Measurements from ENCODE around the gene RPL27.
A peak's percentile ranks its signal among the peaks of the same experiment; 100 is the strongest.

The RPL27 gene

DNA sequence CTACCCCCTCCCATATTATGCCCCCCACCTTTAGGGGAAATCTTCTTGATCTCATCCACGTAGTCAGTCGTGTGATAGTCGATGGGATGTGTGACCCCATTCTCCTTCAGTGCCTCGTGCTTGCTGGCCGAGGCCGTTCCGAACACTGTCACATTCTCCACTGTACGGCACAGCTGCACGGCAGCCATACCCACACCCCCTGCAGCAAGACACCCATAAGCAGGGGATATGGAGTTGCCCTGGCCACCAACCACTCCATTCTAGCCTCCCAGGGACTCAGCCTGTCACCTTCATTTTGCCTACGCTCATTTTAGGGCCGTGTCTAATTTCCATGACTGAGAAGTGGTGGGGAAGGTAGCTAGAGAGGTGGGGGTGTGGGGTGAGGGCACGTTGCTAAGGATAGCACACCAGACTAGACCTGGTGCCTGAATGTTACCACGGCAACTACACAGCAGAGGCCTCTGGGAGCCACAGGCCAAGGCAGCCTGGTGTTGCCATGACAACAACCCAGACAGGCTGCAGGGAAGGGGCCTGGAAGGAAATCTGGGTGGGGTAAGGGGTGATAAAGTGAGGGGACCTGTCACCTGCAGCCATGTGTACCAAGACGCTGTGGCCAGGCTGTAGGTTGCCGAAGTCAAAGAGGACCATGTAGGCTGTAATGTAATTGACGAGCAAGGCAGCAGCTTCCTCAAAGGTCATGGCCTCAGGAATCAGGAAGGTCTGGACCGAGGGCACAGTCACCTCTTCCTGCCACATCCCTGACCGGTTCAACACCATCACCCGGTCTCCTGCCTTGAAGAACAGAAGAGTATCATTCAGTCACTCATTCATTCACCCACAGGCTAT, 20.0 kb downstream of the RPL27 start:
- Histone ChIP-seq H3K27me3 (ENCODE audit: insufficient read depth, low read length) (no peaks in the 10 kb centered on the region), H3K4ac (ENCODE audit: low read depth, low read length) (no peak overlapping the region), H3K4me3 (ENCODE audit: low read depth, low read length) (peak overlapping the region; percentile 25), H4K91ac (ENCODE audit: low read depth, low read length) (no peak overlapping the region), H4K12ac (ENCODE audit: low read depth, low read length) (no peak overlapping the region), H3K18ac (ENCODE audit: low read length) (no peak overlapping the region), H2AK5ac (ENCODE audit: low read length) (no peak overlapping the region), H3K79me1 (ENCODE audit: low read length) (peaks cover 13% of the 10 kb centered on the region), H3K9ac (ENCODE audit: low read length) (peak overlapping the region; percentile 45), H3K36me3 (ENCODE audit: control insufficient read depth in 1 of 2, insufficient read depth in 2 of 2, low read length in 2 of 2) (peaks cover 43 to 45% of the 10 kb centered on the region in 2 experiments), H2BK12ac (ENCODE audit: low read length) (no peak overlapping the region), H4K8ac (ENCODE audit: low read depth, low read length) (no peak overlapping the region), H3K14ac (ENCODE audit: low read length) (no peak overlapping the region), H3K9me3 (ENCODE audit: insufficient read depth, low read depth, low read length) (peaks cover 5% of the 10 kb centered on the region), H2AFZ (ENCODE audit: insufficient read depth, low read length, poor library complexity) (no peak overlapping the region), H3K27ac (ENCODE audit: low read depth, low read length) (no peak overlapping the region), H3K79me2 (ENCODE audit: control insufficient read depth, insufficient read depth, low read length, poor library complexity) (peaks cover 11% of the 10 kb centered on the region), H3K4me1 (ENCODE audit: control insufficient read depth in 1 of 2, insufficient read depth in 2 of 2, low read length in 2 of 2) (peaks cover 14 to 20% of the 10 kb centered on the region in 2 experiments), H2BK120ac (ENCODE audit: insufficient read depth, low read length, poor library complexity) (no peak overlapping the region), H3K23ac (ENCODE audit: low read length) (no peak overlapping the region), H2BK5ac (ENCODE audit: low read depth, low read length, poor library complexity) (no peak overlapping the region), H3K4me2 (ENCODE audit: low read length) (no peak overlapping the region)
- WGBS (ENCODE audit: extremely low coverage, insufficient coverage, insufficient read length), result no CpG with 5 or more reads among the region's 19 CpGs
- no peak for DNase-seq

DNA sequence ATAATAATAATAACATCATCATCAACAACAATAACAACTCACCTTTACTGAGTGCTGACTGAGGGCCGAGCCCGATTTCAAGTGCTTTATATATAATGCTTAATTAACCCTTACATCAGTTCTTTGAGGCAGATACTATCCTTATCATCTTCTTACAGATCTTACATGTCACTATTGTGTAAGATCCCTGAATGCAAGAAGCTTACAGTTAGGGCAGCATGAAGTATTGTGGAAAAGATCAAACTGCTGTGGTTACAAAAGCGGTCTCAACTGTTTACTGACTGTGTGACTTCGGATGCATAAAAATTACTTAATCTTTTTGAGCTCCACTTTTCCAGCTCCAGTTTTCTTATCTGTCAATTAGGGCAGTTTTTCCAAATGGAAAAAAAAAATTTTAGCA, 20.7 kb downstream of the RPL27 start:
- Histone ChIP-seq H3K4me2 (ENCODE audit: low read length) (no peak overlapping the region), H3K36me3 (ENCODE audit: control insufficient read depth in 1 of 2, insufficient read depth in 2 of 2, low read length in 2 of 2) (peaks cover 39 to 45% of the 10 kb centered on the region in 2 experiments), H3K23ac (ENCODE audit: low read length) (no peak overlapping the region), H2AK5ac (ENCODE audit: low read length) (no peak overlapping the region), H3K4me3 (ENCODE audit: low read depth, low read length) (no peak overlapping the region), H2BK120ac (ENCODE audit: insufficient read depth, low read length, poor library complexity) (no peak overlapping the region), H2BK12ac (ENCODE audit: low read length) (no peak overlapping the region), H3K27me3 (ENCODE audit: insufficient read depth, low read length) (no peaks in the 10 kb centered on the region), H3K79me1 (ENCODE audit: low read length) (peaks cover 13% of the 10 kb centered on the region), H3K79me2 (ENCODE audit: control insufficient read depth, insufficient read depth, low read length, poor library complexity) (peaks cover 11% of the 10 kb centered on the region), H4K12ac (ENCODE audit: low read depth, low read length) (no peak overlapping the region), H2AFZ (ENCODE audit: insufficient read depth, low read length, poor library complexity) (no peak overlapping the region), H3K14ac (ENCODE audit: low read length) (no peak overlapping the region), H3K4me1 (ENCODE audit: control insufficient read depth in 1 of 2, insufficient read depth in 2 of 2, low read length in 2 of 2) (peaks cover 14 to 20% of the 10 kb centered on the region in 2 experiments), H3K27ac (ENCODE audit: low read depth, low read length) (no peak overlapping the region), H3K9me3 (ENCODE audit: insufficient read depth, low read depth, low read length) (peaks cover 2% of the 10 kb centered on the region), H2BK5ac (ENCODE audit: low read depth, low read length, poor library complexity) (no peak overlapping the region), H4K91ac (ENCODE audit: low read depth, low read length) (no peak overlapping the region), H3K9ac (ENCODE audit: low read length) (no peak overlapping the region), H4K8ac (ENCODE audit: low read depth, low read length) (no peak overlapping the region), H3K18ac (ENCODE audit: low read length) (no peak overlapping the region), H3K4ac (ENCODE audit: low read depth, low read length) (no peak overlapping the region)
- no CpG with 5 or more reads among the region's 4 CpGs for WGBS (ENCODE audit: extremely low coverage, insufficient coverage, insufficient read length)
- DNase-seq, result no peak

DNA sequence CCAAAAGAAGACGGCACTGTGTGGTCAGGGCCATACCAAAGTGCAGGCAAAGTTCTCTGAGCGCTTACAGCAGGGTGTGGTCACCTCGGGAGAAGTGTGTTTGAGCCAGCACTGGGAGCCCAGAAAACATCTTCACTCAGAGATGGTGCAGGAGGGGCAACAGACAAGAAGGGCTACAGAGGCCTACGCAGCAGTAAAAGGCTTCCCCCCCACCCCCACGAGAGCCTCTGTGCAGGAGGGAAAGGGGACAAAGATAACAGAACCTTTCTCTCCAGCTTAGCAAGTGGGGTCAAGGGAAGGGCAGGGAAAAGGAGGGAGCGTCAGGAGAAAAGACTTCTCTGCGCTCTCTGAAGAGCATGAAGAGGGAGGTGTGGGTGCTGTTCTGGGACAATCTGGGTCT, 21.2 kb downstream of the RPL27 start:
- Histone ChIP-seq H3K14ac (ENCODE audit: low read length) (no peak overlapping the region), H4K8ac (ENCODE audit: low read depth, low read length) (peak overlapping the region; percentile 3), H3K9ac (ENCODE audit: low read length) (no peak overlapping the region), H2BK5ac (ENCODE audit: low read depth, low read length, poor library complexity) (no peak overlapping the region), H3K27me3 (ENCODE audit: insufficient read depth, low read length) (no peaks in the 10 kb centered on the region), H3K36me3 (ENCODE audit: control insufficient read depth in 1 of 2, insufficient read depth in 2 of 2, low read length in 2 of 2) (peaks cover 34 to 42% of the 10 kb centered on the region in 2 experiments), H3K18ac (ENCODE audit: low read length) (no peak overlapping the region), H3K23ac (ENCODE audit: low read length) (no peak overlapping the region), H3K4me2 (ENCODE audit: low read length) (peak overlapping the region; percentile 11), H3K79me1 (ENCODE audit: low read length) (peaks cover 14% of the 10 kb centered on the region), H4K91ac (ENCODE audit: low read depth, low read length) (no peak overlapping the region), H3K79me2 (ENCODE audit: control insufficient read depth, insufficient read depth, low read length, poor library complexity) (peaks cover 11% of the 10 kb centered on the region), H2BK120ac (ENCODE audit: insufficient read depth, low read length, poor library complexity) (no peak overlapping the region), H3K4me3 (ENCODE audit: low read depth, low read length) (no peak overlapping the region), H3K27ac (ENCODE audit: low read depth, low read length) (no peak overlapping the region), H3K9me3 (ENCODE audit: insufficient read depth, low read depth, low read length) (peaks cover 2% of the 10 kb centered on the region), H2BK12ac (ENCODE audit: low read length) (no peak overlapping the region), H2AK5ac (ENCODE audit: low read length) (no peak overlapping the region), H4K12ac (ENCODE audit: low read depth, low read length) (no peak overlapping the region), H3K4me1 (ENCODE audit: control insufficient read depth in 1 of 2, insufficient read depth in 2 of 2, low read length in 2 of 2) (peaks cover 14 to 20% of the 10 kb centered on the region in 2 experiments), H3K4ac (ENCODE audit: low read depth, low read length) (peak overlapping the region; percentile 24), H2AFZ (ENCODE audit: insufficient read depth, low read length, poor library complexity) (no peak overlapping the region)
- no peak for DNase-seq
- no CpG with 5 or more reads among the region's 7 CpGs for WGBS (ENCODE audit: extremely low coverage, insufficient coverage, insufficient read length)

DNA sequence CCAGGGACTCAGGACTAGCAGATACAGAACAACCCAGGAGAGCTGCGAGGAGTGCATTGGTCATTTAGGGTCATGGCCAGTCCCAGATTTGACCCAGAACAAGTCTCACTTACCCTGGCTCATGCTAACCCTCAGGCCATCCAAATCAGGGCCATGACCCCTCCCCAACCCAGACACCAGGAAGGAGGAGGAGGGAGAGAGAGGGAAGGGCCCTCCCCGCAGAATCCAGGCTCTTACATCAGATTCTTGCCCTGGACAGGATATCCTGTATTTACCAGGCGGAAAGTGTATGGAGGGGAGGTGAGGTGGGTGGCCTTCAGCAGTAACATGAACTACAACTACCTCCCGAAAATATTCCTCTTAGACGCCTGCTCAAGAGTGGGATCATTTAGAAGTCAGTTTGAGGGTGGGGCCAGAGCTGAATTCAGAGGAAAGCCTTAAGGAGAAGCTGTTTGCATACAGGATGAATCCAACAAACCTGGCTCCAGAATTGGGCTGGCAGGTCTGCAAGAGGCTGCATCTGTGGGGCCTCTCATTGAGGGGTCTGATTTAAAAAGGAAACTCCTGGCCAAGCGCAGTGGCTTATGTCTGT, 21.9 kb downstream of the RPL27 start:
- no peak overlapping the region for H4K12ac ChIP-seq (ENCODE audit: low read depth, low read length)
- no peak overlapping the region for H2BK12ac ChIP-seq (ENCODE audit: low read length)
- no peak overlapping the region for H2BK120ac ChIP-seq (ENCODE audit: insufficient read depth, low read length, poor library complexity)
- H3K36me3 ChIP-seq (ENCODE audit: control insufficient read depth in 1 of 2, insufficient read depth in 2 of 2, low read length in 2 of 2), result peaks cover 27 to 35% of the 10 kb centered on the region in 2 experiments
- peak overlapping the region; percentile 20 for H4K91ac ChIP-seq (ENCODE audit: low read depth, low read length)
- no peak overlapping the region for H3K14ac ChIP-seq (ENCODE audit: low read length)
- peak overlapping the region; percentile 11 for H3K4me2 ChIP-seq (ENCODE audit: low read length)
- peak overlapping the region; percentile 17 for H4K8ac ChIP-seq (ENCODE audit: low read depth, low read length)
- peaks cover 2% of the 10 kb centered on the region for H3K9me3 ChIP-seq (ENCODE audit: insufficient read depth, low read depth, low read length)
- H3K79me1 ChIP-seq (ENCODE audit: low read length), result peaks cover 14% of the 10 kb centered on the region
- DNase-seq, result no peak
- no peak overlapping the region for H2AK5ac ChIP-seq (ENCODE audit: low read length)
- H3K4me3 ChIP-seq (ENCODE audit: low read depth, low read length), result no peak overlapping the region
- no CpG with 5 or more reads among the region's 6 CpGs for WGBS (ENCODE audit: extremely low coverage, insufficient coverage, insufficient read length)
- peak overlapping the region; percentile 2 for H3K27ac ChIP-seq (ENCODE audit: low read depth, low read length)
- H3K23ac ChIP-seq (ENCODE audit: low read length), result no peak overlapping the region
- no peaks in the 10 kb centered on the region for H3K27me3 ChIP-seq (ENCODE audit: insufficient read depth, low read length)
- H2AFZ ChIP-seq (ENCODE audit: insufficient read depth, low read length, poor library complexity), result no peak overlapping the region
- H3K4me1 ChIP-seq (ENCODE audit: control insufficient read depth in 1 of 2, insufficient read depth in 2 of 2, low read length in 2 of 2), result peaks cover 14 to 20% of the 10 kb centered on the region in 2 experiments
- H3K4ac ChIP-seq (ENCODE audit: low read depth, low read length), result peak overlapping the region; percentile 13
- H3K18ac ChIP-seq (ENCODE audit: low read length), result no peak overlapping the region
- no peak overlapping the region for H2BK5ac ChIP-seq (ENCODE audit: low read depth, low read length, poor library complexity)
- H3K9ac ChIP-seq (ENCODE audit: low read length), result no peak overlapping the region
- H3K79me2 ChIP-seq (ENCODE audit: control insufficient read depth, insufficient read depth, low read length, poor library complexity), result peaks cover 11% of the 10 kb centered on the region

Measured in trophoblast cell (in vitro differentiated cells and primary cell).